ENCODE measurements around the gene TENM4. TPM values are rescaled to one million over a fixed set of nuclear protein-coding genes. Genes with fewer than 3 reads are reported as not detected.

Gene TENM4
- total and polyA plus RNA-seq, 10 of the 15 experiments (the other 5 are each of a cell fraction or from before 2014, with no cell fraction given), result 0.03 to 0.12 (median 0.06) TPM; not detected in 7

DNA sequence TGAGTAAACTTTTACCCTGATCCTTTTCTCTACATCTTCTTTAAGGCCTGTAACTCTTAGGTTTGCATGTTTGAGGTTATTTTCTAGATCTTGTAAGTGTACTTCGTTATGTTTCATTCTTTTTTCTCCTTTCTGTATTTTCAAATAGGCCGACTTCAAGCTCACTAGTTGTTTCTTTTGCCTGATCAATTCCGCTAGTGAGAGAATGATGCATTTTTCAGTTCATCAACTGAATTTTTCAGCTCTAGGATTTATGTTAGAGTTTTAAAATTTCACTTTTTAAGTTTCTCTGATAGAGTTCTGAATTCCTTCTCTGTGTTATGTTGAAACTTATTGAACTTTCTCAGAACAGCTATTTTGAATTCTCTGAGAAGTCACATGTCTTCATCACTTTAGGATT, 810.7 kb downstream of the TENM4 start:
- in situ Hi-C loops (cut with MboI) (loop anchor here (25.0 kb wide), 1 partner anchor 857 kb away; no protein-coding TSS in a partner anchor), intact Hi-C loops (cut with micrococcal nuclease; ENCODE audit: unreplicated experiment) (no loop called here)
- H3K79me2 ChIP-seq (ENCODE audit: control insufficient read depth, insufficient read depth, low read length), result no peaks in the 10 kb centered on the region
- H2AFZ ChIP-seq (ENCODE audit: control insufficient read depth, low read depth, low read length), result no peak overlapping the region
- no TSS peak for BruUV-seq (replicated peaks)
- TF ChIP-seq SREBF2 (IDR thresholded peaks at IDR 0.05; ENCODE audit: low read length) (no peak), SREBF1 (IDR thresholded peaks at IDR 0.05; ENCODE audit: low read length) (no peak)
- ChIA-PET CTCF (interaction anchor here (0.6 to 0.9 kb wide), 2 partner anchors 15 to 891 kb away, joined by 3 read pairs; no protein-coding TSS in a partner anchor), SMC1A (ENCODE audit: uncharacterized antibody, unreplicated experiment) (no interaction called here), RAD21 (ENCODE audit: unreplicated experiment) (no interaction called here), POLR2A (no interaction called here)
- 42% methylated on average over 3 of the region's 3 CpGs for WGBS (ENCODE audit: insufficient coverage, insufficient replicate concordance, low lambda C conversion rate, missing lambda C conversion rate)
- DNase-seq (ENCODE audit: low read depth, low spot score) (no peak), FAIRE-seq (no peak), ATAC-seq (no peak)
- H3K27ac ChIP-seq (ENCODE audit: control insufficient read depth, insufficient read depth), result no peak overlapping the region
- no peaks in the 10 kb centered on the region for H4K20me1 ChIP-seq (ENCODE audit: control insufficient read depth, insufficient read depth)
- no peak overlapping the region for H3K9ac ChIP-seq (ENCODE audit: control insufficient read depth, insufficient read depth, low read length)
- no peak overlapping the region for H3K4me2 ChIP-seq (ENCODE audit: control insufficient read depth, insufficient read depth)
- H3K9me3 ChIP-seq (replicated peaks; ENCODE audit: control insufficient read depth, insufficient read depth, low read length), result no peaks in the 10 kb centered on the region; the same call in 1 of the 3 replicates
- H3K4me1 ChIP-seq (ENCODE audit: control insufficient read depth, insufficient read depth, low read length), result no peaks in the 10 kb centered on the region
- no peaks in the 10 kb centered on the region for H3K36me3 ChIP-seq (ENCODE audit: control insufficient read depth in 2 of 2, insufficient read depth in 2 of 2, low read length in 1 of 2)
- no peaks in the 10 kb centered on the region for H3K27me3 ChIP-seq (replicated peaks in 1 of 2; ENCODE audit: control insufficient read depth in 2 of 2, insufficient read depth in 2 of 2, low read length in 1 of 2)
- no peak overlapping the region for H3K4me3 ChIP-seq

DNA sequence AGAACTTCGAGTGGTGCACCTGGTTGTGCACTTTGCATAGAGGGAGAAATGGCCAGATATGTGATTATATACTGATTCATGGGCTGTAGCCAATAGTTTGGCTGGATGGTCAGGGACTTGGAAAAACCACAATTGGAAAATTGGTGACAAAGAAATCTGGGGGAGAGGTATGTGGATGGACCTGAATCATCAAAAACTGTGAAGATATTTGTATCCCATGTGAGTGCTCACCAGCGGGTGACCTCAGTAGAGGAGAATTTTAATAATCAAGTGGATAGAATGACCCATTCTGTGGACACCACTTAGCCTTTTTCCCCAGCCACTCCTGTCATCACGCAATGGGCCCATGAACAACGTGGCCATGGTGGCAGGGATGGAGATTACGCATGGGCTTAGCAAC, 818.2 kb downstream of the TENM4 start:
- H4K20me1 ChIP-seq (ENCODE audit: control insufficient read depth, insufficient read depth), result no peaks in the 10 kb centered on the region
- WGBS (ENCODE audit: insufficient coverage, insufficient replicate concordance, low lambda C conversion rate, missing lambda C conversion rate), result 24% methylated on average over 5 of the region's 5 CpGs
- DNase-seq (ENCODE audit: low read depth, low spot score) (no peak), ATAC-seq (no peak), FAIRE-seq (no peak)
- ChIA-PET CTCF (no interaction called here), POLR2A (no interaction called here), SMC1A (ENCODE audit: uncharacterized antibody, unreplicated experiment) (no interaction called here), RAD21 (ENCODE audit: unreplicated experiment) (no interaction called here)
- intact Hi-C loops (cut with micrococcal nuclease; ENCODE audit: unreplicated experiment) (no loop called here), in situ Hi-C loops (cut with MboI) (no loop called here)
- H3K4me2 ChIP-seq (ENCODE audit: control insufficient read depth, insufficient read depth), result no peak overlapping the region
- H3K4me3 ChIP-seq, result no peak overlapping the region
- no peak overlapping the region for H2AFZ ChIP-seq (ENCODE audit: control insufficient read depth, low read depth, low read length)
- H3K9ac ChIP-seq (ENCODE audit: control insufficient read depth, insufficient read depth, low read length), result no peak overlapping the region
- BruUV-seq (replicated peaks), result no TSS peak
- no peak for TF ChIP-seq SMARCA5 (IDR thresholded peaks at IDR 0.05)
- TF ChIP-seq MTA3 (IDR thresholded peaks at IDR 0.05; ENCODE audit: borderline replicate concordance, low read length), result no peak
- no peak overlapping the region for H3K27ac ChIP-seq (ENCODE audit: control insufficient read depth, insufficient read depth)
- no peaks in the 10 kb centered on the region for H3K79me2 ChIP-seq (ENCODE audit: control insufficient read depth, insufficient read depth, low read length)
- H3K36me3 ChIP-seq (ENCODE audit: control insufficient read depth in 2 of 2, insufficient read depth in 2 of 2, low read length in 1 of 2), result no peaks in the 10 kb centered on the region
- H3K4me1 ChIP-seq (ENCODE audit: control insufficient read depth, insufficient read depth, low read length), result no peaks in the 10 kb centered on the region
- H3K27me3 ChIP-seq (replicated peaks in 1 of 2; ENCODE audit: control insufficient read depth in 2 of 2, insufficient read depth in 2 of 2, low read length in 1 of 2), result no peaks in the 10 kb centered on the region
- H3K9me3 ChIP-seq (replicated peaks; ENCODE audit: control insufficient read depth, insufficient read depth, low read length), result no peaks in the 10 kb centered on the region; the same call in 2 of the 3 replicates
